Neural cell (in vitro differentiated cells): ENCODE measurements around the gene HRH1. TPM values are rescaled to one million over a fixed set of nuclear protein-coding genes. Genes with fewer than 3 reads are reported as not detected.

Experiments used
- H2AFZ ChIP-seq: fragments of 200-600, 300-800 bp; sonication (generic), shearing (Covaris generic); 2 replicates; pipeline ENCODE4 v1.6.0; 2014; ENCODE audit warnings: low read depth, mild to moderate bottlenecking, antibody characterized with exemption, low read length, moderate library complexity
- H3F3A ChIP-seq: fragments of 200-600 bp; shearing (Covaris generic); 2 replicates; pipeline ENCODE4 v1.6.1; 2016; ENCODE audit warnings: mild to moderate bottlenecking, moderate library complexity, mixed read lengths, antibody characterized with exemption, low read length; ENCODE audit not compliant: insufficient read depth, poor library complexity, severe bottlenecking
- H3K27ac ChIP-seq: fragments of 200-600, 300-800 bp; sonication (generic), shearing (Covaris generic); 2 replicates; pipeline ENCODE4 v1.5.1; 2014; ENCODE audit warnings: mild to moderate bottlenecking, low read length, moderate library complexity
- H3K27me3 ChIP-seq: fragments of 300-800, 200-600 bp; sonication (generic), shearing (Covaris generic); 2 replicates; pipeline ENCODE4 v1.6.0; 2014; ENCODE audit warnings: mild to moderate bottlenecking, low read depth, low read length, moderate library complexity; ENCODE audit not compliant: insufficient read depth
- H3K36me3 ChIP-seq: fragments of 300-800, 200-600 bp; sonication (generic), shearing (Covaris generic); 2 replicates; pipeline ENCODE4 v1.5.1; 2014; ENCODE audit warnings: mild to moderate bottlenecking, antibody characterized with exemption, low read length, moderate library complexity; ENCODE audit not compliant: insufficient read depth
- H3K4me2 ChIP-seq: fragments of 300-800, 200-600 bp; sonication (generic), shearing (Covaris generic); 2 replicates; pipeline ENCODE4 v1.6.0; 2014; ENCODE audit warnings: mild to moderate bottlenecking, low read length
- H3K4me3 ChIP-seq: fragments of 300-800, 200-600 bp; sonication (generic), shearing (Covaris generic); 2 replicates; pipeline ENCODE4 v1.5.1; 2014; ENCODE audit warnings: mild to moderate bottlenecking, low read length, moderate library complexity
- H3K79me2 ChIP-seq: fragments of 200-600 bp; shearing (Covaris generic); replicated peaks from 2 replicates; pipeline ENCODE4 v1.6.0; 2014; ENCODE audit warnings: mild to moderate bottlenecking, low read length, moderate library complexity; ENCODE audit not compliant: insufficient read depth
- H3K9ac ChIP-seq: fragments of 300-800, 200-600 bp; sonication (generic), shearing (Covaris generic); 2 replicates; pipeline ENCODE4 v1.6.1; 2016; ENCODE audit warnings: mild to moderate bottlenecking, low read length, mixed read lengths
- H3K9me2 ChIP-seq: fragments of 200-600 bp; shearing (Covaris generic); 2 replicates; pipeline ENCODE4 v1.6.1; 2016; ENCODE audit warnings: mild to moderate bottlenecking, low read length, mixed read lengths; ENCODE audit not compliant: insufficient read depth
- H3K9me3 ChIP-seq: fragments of 200-600, 300-800 bp; sonication (generic), shearing (Covaris generic); 2 replicates; pipeline ENCODE4 v1.6.1; 2016; ENCODE audit warnings: mild to moderate bottlenecking, mixed run types, low read length, moderate library complexity, mixed read lengths
- H4K20me1 ChIP-seq: fragments of 200-600 bp; shearing (Covaris generic); 2 replicates; pipeline ENCODE4 v1.6.1; 2016; ENCODE audit warnings: mild to moderate bottlenecking, mixed run types; ENCODE audit not compliant: insufficient read depth
- EP300 ChIP-seq: fragments of 450-650 bp; conservative IDR thresholded peaks from 2 replicates; pipeline ENCODE4 v1.6.1; 2014; ENCODE audit warnings: antibody characterized with exemption, mild to moderate bottlenecking, moderate library complexity; ENCODE audit not compliant: poor library complexity, severe bottlenecking
- EZH2 ChIP-seq: fragments of 200-600, 300-800 bp; shearing (Covaris generic), sonication (generic); IDR thresholded peaks from 2 replicates; pipeline ENCODE4 v1.6.1; 2014; ENCODE audit warnings: antibody characterized with exemption, low read length, borderline replicate concordance, mild to moderate bottlenecking; ENCODE audit not compliant: insufficient read depth, poor library complexity, severe bottlenecking
- MXI1 ChIP-seq: fragments of 450-650 bp; conservative IDR thresholded peaks from 2 replicates; pipeline ENCODE4 v1.6.1; 2014; ENCODE audit warnings: antibody characterized with exemption, mild to moderate bottlenecking; ENCODE audit not compliant: poor library complexity, severe bottlenecking
- POLR2AphosphoS5 ChIP-seq: IDR thresholded peaks from 2 replicates; pipeline ENCODE4 v1.6.1; 2012
- RAD21 ChIP-seq: fragments of 450-650 bp; conservative IDR thresholded peaks from 2 replicates; pipeline ENCODE4 v1.6.1; 2014; ENCODE audit warnings: antibody characterized with exemption, mild to moderate bottlenecking, moderate library complexity
- REST ChIP-seq: IDR thresholded peaks from 2 replicates; pipeline ENCODE4 v1.6.1; 2012; ENCODE audit warnings: borderline replicate concordance
- SMC3 ChIP-seq: fragments of 450-650 bp; conservative IDR thresholded peaks from 2 replicates; pipeline ENCODE4 v1.6.1; 2014; ENCODE audit warnings: antibody characterized with exemption, mild to moderate bottlenecking, moderate library complexity; ENCODE audit not compliant: poor library complexity
- TAF1 ChIP-seq: IDR thresholded peaks from 2 replicates; pipeline ENCODE4 v1.6.1; 2012; ENCODE audit warnings: low read depth
- polyA plus RNA-seq: library from polyadenylated mRNA; depleted of rRNA; stranded (reverse); fragments of >200 nt; gene quantifications from 2 replicates; pipeline ENCODE4 v1.2.3, GENCODE V29; 2014
- TF ChIP-seq, protein P1 (sequence below): fragments of 450-650 bp; IDR thresholded peaks from 2 replicates; pipeline ENCODE4 v1.5.1; 2014; ENCODE audit warnings: antibody characterized with exemption, mild to moderate bottlenecking, moderate library complexity; ENCODE audit not compliant: poor library complexity, severe bottlenecking

HRH1 gene
- polyA plus RNA-seq, 1 donor from 2014 or later, result 0.06 TPM

- Histone ChIP-seq H3K9me2 (no peaks in the 10 kb centered on the region), H3F3A (no peaks in the 10 kb centered on the region), H3K27ac (no peak overlapping the region), H2AFZ (no peak overlapping the region), H3K27me3 (no peaks in the 10 kb centered on the region), H3K4me2 (no peak overlapping the region), H3K79me2 (no peaks in the 10 kb centered on the region), H3K9ac (no peak overlapping the region), H4K20me1 (no peaks in the 10 kb centered on the region), H3K9me3 (no peaks in the 10 kb centered on the region), H3K36me3 (no peaks in the 10 kb centered on the region), H3K4me3 (no peak overlapping the region)
- no peak for TF ChIP-seq EP300
- TF ChIP-seq EZH2, result no peak
- TF ChIP-seq, protein P1, sequence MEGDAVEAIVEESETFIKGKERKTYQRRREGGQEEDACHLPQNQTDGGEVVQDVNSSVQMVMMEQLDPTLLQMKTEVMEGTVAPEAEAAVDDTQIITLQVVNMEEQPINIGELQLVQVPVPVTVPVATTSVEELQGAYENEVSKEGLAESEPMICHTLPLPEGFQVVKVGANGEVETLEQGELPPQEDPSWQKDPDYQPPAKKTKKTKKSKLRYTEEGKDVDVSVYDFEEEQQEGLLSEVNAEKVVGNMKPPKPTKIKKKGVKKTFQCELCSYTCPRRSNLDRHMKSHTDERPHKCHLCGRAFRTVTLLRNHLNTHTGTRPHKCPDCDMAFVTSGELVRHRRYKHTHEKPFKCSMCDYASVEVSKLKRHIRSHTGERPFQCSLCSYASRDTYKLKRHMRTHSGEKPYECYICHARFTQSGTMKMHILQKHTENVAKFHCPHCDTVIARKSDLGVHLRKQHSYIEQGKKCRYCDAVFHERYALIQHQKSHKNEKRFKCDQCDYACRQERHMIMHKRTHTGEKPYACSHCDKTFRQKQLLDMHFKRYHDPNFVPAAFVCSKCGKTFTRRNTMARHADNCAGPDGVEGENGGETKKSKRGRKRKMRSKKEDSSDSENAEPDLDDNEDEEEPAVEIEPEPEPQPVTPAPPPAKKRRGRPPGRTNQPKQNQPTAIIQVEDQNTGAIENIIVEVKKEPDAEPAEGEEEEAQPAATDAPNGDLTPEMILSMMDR, result peak; percentile 31
- TF ChIP-seq MXI1, result no peak
These were observed 82.5 kb downstream of the HRH1 start for GRCh38 chr3:11236588-11237461.

DNA sequence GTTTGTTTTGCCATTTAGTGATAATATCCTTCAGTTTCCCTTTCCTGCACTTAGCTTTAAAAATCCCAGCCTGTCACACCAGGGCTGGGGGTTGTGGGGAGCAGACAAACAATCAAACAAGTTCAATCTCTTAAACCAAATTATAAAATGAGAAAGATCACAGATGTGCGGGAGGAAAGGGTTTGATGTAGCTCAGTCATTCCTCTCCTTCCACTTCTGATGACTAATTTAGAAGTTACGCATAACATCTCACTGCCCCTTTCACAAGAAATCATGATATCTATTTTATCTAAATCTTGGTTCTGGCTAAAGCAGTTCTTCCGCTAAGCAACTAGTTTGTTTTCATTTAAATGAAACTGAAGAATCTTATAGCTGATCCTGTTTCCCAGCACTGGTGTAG lies 83.8 kb downstream of the HRH1 start:
- Histone ChIP-seq H3K4me3 (no peak overlapping the region), H4K20me1 (no peaks in the 10 kb centered on the region), H3K27ac (no peak overlapping the region), H3K9me3 (no peaks in the 10 kb centered on the region), H3F3A (no peaks in the 10 kb centered on the region), H3K9ac (no peak overlapping the region), H3K36me3 (no peaks in the 10 kb centered on the region), H3K79me2 (no peaks in the 10 kb centered on the region), H3K4me2 (no peak overlapping the region), H3K9me2 (no peaks in the 10 kb centered on the region), H2AFZ (no peak overlapping the region), H3K27me3 (no peaks in the 10 kb centered on the region)
- TF ChIP-seq, protein P1, result no peak
- no peak for TF ChIP-seq RAD21
- no peak for TF ChIP-seq SMC3
- TF ChIP-seq EP300, result no peak
- TF ChIP-seq REST, result no peak
- TF ChIP-seq TAF1, result no peak
- no peak for TF ChIP-seq EZH2
- TF ChIP-seq POLR2AphosphoS5, result no peak
- TF ChIP-seq MXI1, result no peak
